Measurements from ENCODE around the gene HCLS1. TPM values are rescaled to one million over a fixed set of nuclear protein-coding genes. Genes with fewer than 3 reads are reported as not detected.

Gene HCLS1
- total and polyA plus RNA-seq, 2 experiments from 2014 or later = 0.11 to 0.57 TPM

- TF ChIP-seq CTCF (IDR thresholded peaks at IDR 0.05; ENCODE audit: low read depth, low read length) = no peak
- Histone ChIP-seq H3K27ac (no peak overlapping the region), H3K36me3 (no peaks in the 10 kb centered on the region)
Measured at GRCh38 chr3:121642601-121643314, 17.9 kb downstream of the HCLS1 start.

GRCh38 chr3:121641127-121641526 lies 19.6 kb downstream of the HCLS1 start:
- Histone ChIP-seq H3K9me3 (ENCODE audit: low read depth) (no peaks in the 10 kb centered on the region), H3K27ac (no peak overlapping the region), H3K36me3 (no peaks in the 10 kb centered on the region), H3K4me1 (ENCODE audit: low read depth) (no peaks in the 10 kb centered on the region), H3K4me3 (no peak overlapping the region), H3K27me3 (no peaks in the 10 kb centered on the region)
- TF ChIP-seq CTCF (IDR thresholded peaks at IDR 0.05; ENCODE audit: low read depth, low read length) = no peak
- no peak for DNase-seq (ENCODE audit: low read depth in 1 of 2, low spot score in 1 of 2)

More at GRCh38 chr3:121642601-121643314, 17.9 kb downstream of the HCLS1 start:
- no peaks in the 10 kb centered on the region for H3K27me3 ChIP-seq
- DNase-seq (ENCODE audit: low read depth in 1 of 2, low spot score in 1 of 2) = no peak
- no peak overlapping the region for H3K4me3 ChIP-seq
- H3K4me1 ChIP-seq (ENCODE audit: low read depth) = no peaks in the 10 kb centered on the region
- no peaks in the 10 kb centered on the region for H3K9me3 ChIP-seq (ENCODE audit: low read depth)

- H3K4me1 ChIP-seq (ENCODE audit: low read depth) = no peaks in the 10 kb centered on the region
- no peaks in the 10 kb centered on the region for H3K36me3 ChIP-seq
- H3K4me3 ChIP-seq = no peak overlapping the region
- no peak for TF ChIP-seq CTCF (IDR thresholded peaks at IDR 0.05; ENCODE audit: low read depth, low read length)
- H3K27me3 ChIP-seq = no peaks in the 10 kb centered on the region
- no peak overlapping the region for H3K27ac ChIP-seq
- no peak for DNase-seq (ENCODE audit: low read depth in 1 of 2, low spot score in 1 of 2)
- H3K9me3 ChIP-seq (ENCODE audit: low read depth) = no peaks in the 10 kb centered on the region
Measured at GRCh38 chr3:121637922-121638321, 22.8 kb downstream of the HCLS1 start.

GRCh38 chr3:121630355-121630754 lies 30.3 kb downstream of the HCLS1 start:
- no peak for TF ChIP-seq CTCF (IDR thresholded peaks at IDR 0.05; ENCODE audit: low read depth, low read length)
- no peak for DNase-seq (ENCODE audit: low read depth in 1 of 2, low spot score in 1 of 2)
- peak overlapping the region; percentile 79 for H3K27ac ChIP-seq

GRCh38 chr3:121629601-121630000 lies 31.1 kb downstream of the HCLS1 start:
- H3K9me3 ChIP-seq (ENCODE audit: low read depth) = no peaks in the 10 kb centered on the region
- H3K4me3 ChIP-seq = no peak overlapping the region
- H3K27ac ChIP-seq = peak overlapping the region; percentile 79
- H3K4me1 ChIP-seq (ENCODE audit: low read depth) = peaks cover 28% of the 10 kb centered on the region
- TF ChIP-seq CTCF (IDR thresholded peaks at IDR 0.05; ENCODE audit: low read depth, low read length) = no peak
- H3K27me3 ChIP-seq = no peaks in the 10 kb centered on the region
- no peaks in the 10 kb centered on the region for H3K36me3 ChIP-seq
- peak in 1 of 2 donors; percentile 81 for DNase-seq (ENCODE audit: low read depth in 1 of 2, low spot score in 1 of 2)

More at GRCh38 chr3:121630355-121630754, 30.3 kb downstream of the HCLS1 start:
- H3K27me3 ChIP-seq = no peaks in the 10 kb centered on the region
- no peaks in the 10 kb centered on the region for H3K9me3 ChIP-seq (ENCODE audit: low read depth)
- no peak overlapping the region for H3K4me3 ChIP-seq
- H3K36me3 ChIP-seq = no peaks in the 10 kb centered on the region
- H3K4me1 ChIP-seq (ENCODE audit: low read depth) = peaks cover 24% of the 10 kb centered on the region

Measured in cardiac muscle cell (in vitro differentiated cells and primary cell).